HFFc6 (cell line): Measurements from ENCODE around the gene CSNK2A3. TPM values are rescaled to one million over a fixed set of nuclear protein-coding genes. Genes with fewer than 3 reads are reported as not detected.
"Not testable (repeated sequence)": the region's sequence is repeated elsewhere in the genome, so short reads cannot be mapped to it uniquely, and the experiment has no call there.

ENCODE experiments used
- DNase-seq: peaks from one replicate; pipeline ENCODE4 v3.0.0-alpha.2; 2018
- H3K27ac Mint-ChIP-seq: 2 replicates; pipeline ENCODE4 v1.8.0; 2020; ENCODE audit warnings: mild to moderate bottlenecking, mixed read lengths
- H3K27me3 Mint-ChIP-seq: 2 replicates; pipeline ENCODE4 v1.8.0; 2021; ENCODE audit warnings: mild to moderate bottlenecking, moderate library complexity, mixed read lengths; ENCODE audit not compliant: insufficient read depth
- H3K36me3 Mint-ChIP-seq: 2 replicates; pipeline ENCODE4 v1.8.0; 2021; ENCODE audit warnings: low read depth, mixed read lengths
- H3K4me1 Mint-ChIP-seq: 2 replicates; pipeline ENCODE4 v1.8.0; 2020; ENCODE audit warnings: low read depth, mixed read lengths
- H3K4me3 Mint-ChIP-seq: 2 replicates; pipeline ENCODE4 v1.8.0; 2020; ENCODE audit warnings: mild to moderate bottlenecking, moderate library complexity, mixed read lengths
- H3K9me3 Mint-ChIP-seq: 2 replicates; pipeline ENCODE4 v1.8.0; 2020; ENCODE audit warnings: mild to moderate bottlenecking, mixed read lengths
- long read RNA-seq: library from polyadenylated mRNA; unstranded; transcript quantifications from one replicate; pipeline ENCODE4 v2.0.0, GENCODE V29; 2019
- total RNA-seq, 6 experiments: library from RNA; stranded (reverse); fragmentation: NEBNext Ultra II Directional; extraction: Animal tissue kit (Norgen Biotek cat#: 25700); gene quantifications; 2 replicates in 1 of 6; 3 replicates in 5 of 6; pipeline ENCODE4 v1.2.3, GENCODE V29; 2021
- TF ChIP-seq, protein P1 (sequence below): fragments of 200-600 bp; sonication (generic); IDR thresholded peaks from 2 replicates; pipeline ENCODE4 v1.5.0; 2021; ENCODE audit warnings: antibody characterized with exemption, mild to moderate bottlenecking

Gene CSNK2A3
- 1 to 10 TPM; 1.2 to 3.6 (median 2.0) TPM for total RNA-seq
- long read RNA-seq: 0 reads

DNA sequence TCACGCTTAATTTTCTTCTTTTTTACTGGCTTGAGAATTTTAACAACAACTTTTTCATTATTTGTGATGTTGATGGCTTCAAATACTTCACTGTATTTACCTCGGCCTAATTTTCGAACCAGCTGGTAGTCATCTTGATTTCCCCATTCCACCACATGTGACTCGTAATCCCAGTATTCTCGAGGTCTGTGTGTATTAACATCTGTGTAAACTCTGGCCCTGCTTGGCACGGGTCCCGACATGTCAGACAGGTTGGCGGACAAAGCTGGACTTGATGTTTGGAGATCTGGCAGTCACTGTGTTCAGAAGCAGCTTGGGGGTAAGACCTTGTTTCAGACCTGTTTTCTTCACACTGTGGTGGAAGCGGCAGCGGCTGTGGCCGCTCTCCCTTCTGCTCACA lies at the start of gene CSNK2A3:
CSNK2A3 (minus strand) TSS at position 373 of the 400 bp plus-strand sequence; CDS start at position 242, 131 bp downstream.
- H3K27ac Mint-ChIP-seq, DNase-seq, H3K4me3 Mint-ChIP-seq, H3K36me3 Mint-ChIP-seq, H3K9me3 Mint-ChIP-seq: not testable (repeated sequence)
- Mint-ChIP-seq H3K4me1 (peaks cover 28% of the 10 kb centered on the region), H3K27me3 (peaks cover 26% of the 10 kb centered on the region)

DNA sequence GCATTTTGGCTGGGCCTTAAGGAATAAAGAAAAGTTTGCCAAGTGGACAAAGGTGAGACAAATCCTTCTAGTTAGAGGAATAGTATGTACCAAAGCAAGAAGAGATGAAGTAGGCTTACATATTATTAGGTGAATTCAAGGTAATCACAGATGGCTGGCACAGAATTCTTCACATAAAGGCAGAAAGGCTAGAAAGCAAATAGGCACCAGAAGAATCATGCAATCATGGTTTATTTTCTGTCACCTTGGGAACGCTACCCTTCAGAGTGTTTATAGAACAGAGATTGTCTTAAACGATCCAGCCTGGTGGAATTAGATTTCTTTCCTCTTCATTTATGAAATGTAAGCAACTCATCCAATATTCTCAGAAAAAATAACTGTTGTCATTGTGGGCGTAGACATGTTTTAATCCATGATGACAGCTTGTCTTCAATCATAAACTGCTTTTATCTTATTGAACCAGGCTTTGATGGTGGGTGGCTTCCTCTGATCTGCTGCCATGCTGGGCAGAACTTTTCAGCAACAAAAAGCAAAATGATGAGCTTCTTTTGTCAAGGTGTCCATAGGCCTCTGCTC lies 49.0 kb upstream of the CSNK2A3 start:
- TF ChIP-seq, protein P1, sequence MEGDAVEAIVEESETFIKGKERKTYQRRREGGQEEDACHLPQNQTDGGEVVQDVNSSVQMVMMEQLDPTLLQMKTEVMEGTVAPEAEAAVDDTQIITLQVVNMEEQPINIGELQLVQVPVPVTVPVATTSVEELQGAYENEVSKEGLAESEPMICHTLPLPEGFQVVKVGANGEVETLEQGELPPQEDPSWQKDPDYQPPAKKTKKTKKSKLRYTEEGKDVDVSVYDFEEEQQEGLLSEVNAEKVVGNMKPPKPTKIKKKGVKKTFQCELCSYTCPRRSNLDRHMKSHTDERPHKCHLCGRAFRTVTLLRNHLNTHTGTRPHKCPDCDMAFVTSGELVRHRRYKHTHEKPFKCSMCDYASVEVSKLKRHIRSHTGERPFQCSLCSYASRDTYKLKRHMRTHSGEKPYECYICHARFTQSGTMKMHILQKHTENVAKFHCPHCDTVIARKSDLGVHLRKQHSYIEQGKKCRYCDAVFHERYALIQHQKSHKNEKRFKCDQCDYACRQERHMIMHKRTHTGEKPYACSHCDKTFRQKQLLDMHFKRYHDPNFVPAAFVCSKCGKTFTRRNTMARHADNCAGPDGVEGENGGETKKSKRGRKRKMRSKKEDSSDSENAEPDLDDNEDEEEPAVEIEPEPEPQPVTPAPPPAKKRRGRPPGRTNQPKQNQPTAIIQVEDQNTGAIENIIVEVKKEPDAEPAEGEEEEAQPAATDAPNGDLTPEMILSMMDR: no peak
- H3K27ac Mint-ChIP-seq: no peak overlapping the region
- no peak overlapping the region for H3K4me3 Mint-ChIP-seq
- H3K27me3 Mint-ChIP-seq: peaks cover 11% of the 10 kb centered on the region; the same call in 1 of the 2 replicates
- H3K9me3 Mint-ChIP-seq: no peaks in the 10 kb centered on the region
- H3K4me1 Mint-ChIP-seq: peaks cover 15% of the 10 kb centered on the region
- no peak for DNase-seq
- no peaks in the 10 kb centered on the region for H3K36me3 Mint-ChIP-seq

DNA sequence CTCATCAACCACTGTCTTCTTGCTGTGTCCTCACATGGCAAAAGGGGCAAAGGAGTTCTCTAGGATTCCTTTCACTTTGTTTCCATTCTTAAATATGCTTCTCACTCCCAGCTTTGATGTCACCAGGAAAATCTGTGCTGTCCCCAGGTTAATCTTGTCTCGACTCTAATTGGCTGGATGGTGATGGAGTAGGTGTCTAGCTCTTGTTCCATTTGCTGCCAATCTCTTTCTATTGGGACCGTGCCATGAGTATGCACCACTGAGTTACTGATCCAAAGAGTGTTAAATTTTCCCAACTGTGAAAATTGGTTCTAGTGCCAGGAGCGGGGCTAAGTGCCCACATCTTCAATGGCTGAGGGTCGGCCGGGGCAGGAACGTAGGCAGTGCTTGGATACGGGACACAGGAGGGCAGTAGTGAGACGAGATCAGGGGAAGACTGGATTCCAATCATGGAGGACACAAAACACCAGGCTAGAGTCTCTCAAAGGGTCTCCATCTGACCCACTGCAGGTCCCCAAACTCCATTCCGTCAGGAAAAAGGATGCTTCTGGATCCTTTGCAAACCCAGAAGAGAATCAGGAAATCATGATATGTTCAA lies 47.7 kb upstream of the CSNK2A3 start:
- peaks cover 28% of the 10 kb centered on the region for H3K4me1 Mint-ChIP-seq
- no peak overlapping the region for H3K4me3 Mint-ChIP-seq
- no peaks in the 10 kb centered on the region for H3K9me3 Mint-ChIP-seq
- TF ChIP-seq, protein P1: peak; percentile 64
- no peaks in the 10 kb centered on the region for H3K36me3 Mint-ChIP-seq
- H3K27me3 Mint-ChIP-seq: peaks cover 11% of the 10 kb centered on the region; the same call in 1 of the 2 replicates
- DNase-seq: no peak
- no peak overlapping the region for H3K27ac Mint-ChIP-seq

DNA sequence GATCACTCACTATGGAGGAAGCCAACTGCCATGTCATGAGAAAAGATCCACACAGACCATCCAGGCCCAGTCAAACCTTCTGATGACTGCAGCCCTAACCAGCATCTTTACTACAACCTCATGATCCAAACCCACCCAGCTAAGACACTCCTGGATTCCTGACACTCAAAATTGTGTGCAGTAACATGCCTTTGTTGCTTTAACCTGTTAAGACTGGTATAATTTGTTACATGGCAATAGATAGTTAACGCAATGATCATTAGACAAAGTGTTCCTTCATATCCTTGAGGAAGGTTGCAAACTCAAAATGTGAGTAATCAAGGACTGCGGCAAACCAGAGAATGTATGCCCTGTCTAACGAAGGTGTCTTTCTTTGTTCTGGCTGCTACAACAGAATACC lies 47.1 kb upstream of the CSNK2A3 start:
- no peak for DNase-seq
- no peaks in the 10 kb centered on the region for H3K9me3 Mint-ChIP-seq
- H3K27me3 Mint-ChIP-seq: peaks cover 11% of the 10 kb centered on the region; the same call in 1 of the 2 replicates
- TF ChIP-seq, protein P1: no peak
- H3K27ac Mint-ChIP-seq: no peak overlapping the region
- no peak overlapping the region for H3K4me3 Mint-ChIP-seq
- peaks cover 34% of the 10 kb centered on the region for H3K4me1 Mint-ChIP-seq
- 0 out of 2 replicates have a peak, but pooled peaks cover under 1% of the 10 kb centered on the region for H3K36me3 Mint-ChIP-seq

DNA sequence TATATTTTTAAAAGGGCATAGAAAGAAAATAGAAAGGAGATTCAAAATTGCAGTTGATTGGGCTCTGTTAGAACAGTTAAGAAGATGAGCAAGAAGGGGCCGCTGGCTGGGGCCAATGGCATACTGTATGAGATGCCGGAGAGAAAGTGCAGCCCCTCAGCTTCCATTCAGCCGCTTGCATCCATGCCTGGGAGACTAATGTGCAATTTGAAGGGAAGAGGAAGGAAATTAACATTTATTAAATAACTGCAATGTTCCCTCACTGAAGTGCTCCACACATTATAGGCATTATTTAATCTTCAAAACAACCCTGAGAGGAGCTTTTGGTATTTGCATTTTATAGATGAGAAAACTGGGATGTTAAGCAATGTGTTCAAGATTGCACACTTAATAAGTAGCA lies 44.7 kb upstream of the CSNK2A3 start:
- no peak for DNase-seq
- peaks cover 41% of the 10 kb centered on the region for H3K4me1 Mint-ChIP-seq
- TF ChIP-seq, protein P1: no peak
- no peaks in the 10 kb centered on the region for H3K9me3 Mint-ChIP-seq
- H3K27me3 Mint-ChIP-seq: peaks cover 2% of the 10 kb centered on the region; the same call in 1 of the 2 replicates
- peak overlapping the region; percentile 6; the same call in 1 of the 2 replicates for H3K27ac Mint-ChIP-seq
- 0 out of 2 replicates have a peak, but pooled peaks cover 3% of the 10 kb centered on the region for H3K36me3 Mint-ChIP-seq
- H3K4me3 Mint-ChIP-seq: no peak overlapping the region

DNA sequence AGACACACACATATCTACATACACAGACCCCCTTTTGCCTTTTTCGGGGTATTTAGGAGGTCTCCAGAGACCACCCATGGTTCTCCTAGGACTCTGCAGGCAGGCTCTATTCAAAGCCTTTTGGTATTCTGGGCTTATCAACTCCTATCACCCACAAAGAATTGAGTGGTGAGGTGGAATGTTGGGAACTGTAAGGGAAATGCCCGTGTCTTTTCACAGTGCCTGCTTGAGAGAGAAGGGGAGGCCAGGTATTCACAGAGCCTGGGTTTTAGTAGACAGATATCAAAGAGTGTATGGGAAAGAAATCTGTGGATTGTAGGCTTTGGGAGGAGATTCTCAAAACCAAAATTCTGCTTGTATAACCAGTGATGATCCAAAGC lies 44.0 kb upstream of the CSNK2A3 start:
- no peaks in the 10 kb centered on the region for H3K27me3 Mint-ChIP-seq
- H3K4me3 Mint-ChIP-seq: no peak overlapping the region
- H3K9me3 Mint-ChIP-seq: no peaks in the 10 kb centered on the region
- peaks cover 44% of the 10 kb centered on the region for H3K4me1 Mint-ChIP-seq
- peak overlapping the region; percentile 99 for H3K27ac Mint-ChIP-seq
- H3K36me3 Mint-ChIP-seq: 0 out of 2 replicates have a peak, but pooled peaks cover 3% of the 10 kb centered on the region
- TF ChIP-seq, protein P1: no peak
- DNase-seq: no peak
